K562 (cell line): ENCODE measurements around the gene CREB3L1. TPM values are rescaled to one million over a fixed set of nuclear protein-coding genes. Genes with fewer than 3 reads are reported as not detected.

Experiments used
- ATAC-seq: fragments of 200-7000 bp; cut with Tn5 transposase; 3 replicates; pipeline ENCODE4 v1.9.1; 2020; ENCODE audit warnings: moderate library complexity
- BruUV-seq: library from RNA; stranded (reverse); fragments of 400-500 nt; replicated peaks from 2 replicates; lab custom pipeline; 2021; lab: Mats Ljungman, UMichigan
- CTCF ChIA-PET: fragments of 300-600 bp; formaldehyde crosslinking; extraction: SDS; loops from one replicate; lab custom pipeline; 2021; ENCODE audit warnings: low intra/inter-chr PET ratio; lab: Yijun Ruan, JAX
- POLR2A ChIA-PET: fragments of 300-600, 350-650 bp; sonication (Branson Sonifier 250); formaldehyde crosslinking; extraction: SDS; loops from one replicate; lab custom pipeline; 2021; ENCODE audit warnings: antibody characterized with exemption, inconsistent platforms; lab: Yijun Ruan, JAX
- DNase-seq, 4 experiments: peaks; one replicate each; pipeline versions ENCODE4 v3.0.0 to v3.0.0-alpha.2; 2011 to 2018; ENCODE audit warnings: low spot score in 3 of 4, mixed read lengths in 3 of 4; ENCODE audit errors: extremely low read depth in 1 of 4
- FAIRE-seq: peaks from 2 replicates; lab custom pipeline; 2011; peaks lifted over from hg19 to GRCh38; lab: Jason Lieb, UNC
- H2AFZ ChIP-seq: 2 replicates; pipeline ENCODE4 v1.6.0; 2011; ENCODE audit warnings: low read depth, low read length, control low read depth, inconsistent platforms
- H3K27ac ChIP-seq: fragments of 200-600 bp; 3 replicates; pipeline ENCODE4 v1.8.0; 2011; ENCODE audit warnings: low read depth, mild to moderate bottlenecking, control low read depth, inconsistent platforms, low read length, moderate library complexity, mixed read lengths; ENCODE audit errors: extremely low read depth
- H3K27me3 ChIP-seq, 2 experiments: fragments of 300-600 bp in 1 of 2; 2 replicates in 1 of 2; 3 replicates in 1 of 2; pipeline versions ENCODE4 v1.6.0 to v1.8.0; 2011; ENCODE audit warnings: inconsistent platforms in 2 of 2, low read length in 2 of 2, mild to moderate bottlenecking in 1 of 2, mixed read lengths in 1 of 2, moderate library complexity in 1 of 2; ENCODE audit not compliant: control insufficient read depth in 2 of 2, insufficient read depth in 2 of 2
- H3K36me3 ChIP-seq: fragments of 300-600 bp; 3 replicates; pipeline ENCODE4 v1.8.0; 2011; ENCODE audit warnings: mild to moderate bottlenecking, low read length, inconsistent platforms; ENCODE audit not compliant: control insufficient read depth, insufficient read depth
- H3K4me1 ChIP-seq, 2 experiments: fragments of 200-600 bp in 1 of 2; replicated peaks in 1 of 2; 2 replicates in 1 of 2; 3 replicates in 1 of 2; pipeline versions ENCODE4 v1.5.1 to v1.8.0; 2011; ENCODE audit warnings: inconsistent platforms in 2 of 2, low read length in 2 of 2, mild to moderate bottlenecking in 1 of 2, mixed read lengths in 1 of 2, moderate library complexity in 1 of 2; ENCODE audit not compliant: control insufficient read depth in 2 of 2, insufficient read depth in 2 of 2
- H3K4me2 ChIP-seq: 2 replicates; pipeline ENCODE4 v1.6.1; 2011; ENCODE audit warnings: low read length, control low read depth, inconsistent platforms, mixed read lengths; ENCODE audit not compliant: insufficient read depth
- H3K4me3 ChIP-seq: fragments of 200-600 bp; sonication (generic), shearing (Covaris generic); 2 replicates; pipeline ENCODE4 v1.5.1; 2016; ENCODE audit warnings: control low read depth, inconsistent platforms
- H3K79me2 ChIP-seq: fragments of 200-600 bp; 3 replicates; pipeline ENCODE4 v1.8.0; 2011; ENCODE audit warnings: low read length, inconsistent platforms; ENCODE audit not compliant: control insufficient read depth, insufficient read depth
- H3K9ac ChIP-seq, 2 experiments: 2 replicates each; pipeline versions ENCODE4 v1.6.0 to v1.6.1; 2011; ENCODE audit warnings: low read depth in 2 of 2, low read length in 2 of 2, control low read depth in 1 of 2, inconsistent platforms in 1 of 2, mild to moderate bottlenecking in 1 of 2, mixed read lengths in 1 of 2; ENCODE audit not compliant: insufficient read depth in 1 of 2
- H3K9me1 ChIP-seq: one replicate; pipeline ENCODE4 v1.6.0; 2011; ENCODE audit warnings: inconsistent platforms, mild to moderate bottlenecking, low read length, moderate library complexity; ENCODE audit not compliant: control insufficient read depth, insufficient read depth
- H3K9me3 ChIP-seq: replicated peaks from 2 replicates; pipeline ENCODE4 v1.5.1; 2011; ENCODE audit warnings: low read depth, low read length, inconsistent platforms; ENCODE audit not compliant: control insufficient read depth, insufficient read depth
- H4K20me1 ChIP-seq: replicated peaks from 2 replicates; pipeline ENCODE4 v1.6.1; 2011; ENCODE audit warnings: low read length, inconsistent platforms, mixed read lengths; ENCODE audit not compliant: control insufficient read depth, insufficient read depth
- ARNT ChIP-seq, 2 experiments: fragments of 450-650 bp; IDR thresholded peaks; 2 replicates each; pipeline ENCODE4 v1.6.1; 2016; ENCODE audit warnings: mild to moderate bottlenecking in 1 of 2
- ESRRB ChIP-seq: fragments of 250-450 bp; sonication (Bioruptor Pico); IDR thresholded peaks from 2 replicates; pipeline ENCODE4 v1.5.0; 2020; ENCODE audit warnings: mild to moderate bottlenecking, moderate library complexity, borderline replicate concordance
- ETV1 ChIP-seq: fragments of 450-650 bp; conservative IDR thresholded peaks from 2 replicates; pipeline ENCODE4 v1.6.1; 2016; ENCODE audit warnings: missing genetic modification characterization, control low read depth, low read depth, missing compliant biosample characterization
- GABPB1 ChIP-seq: sonication (generic); formaldehyde crosslinking; IDR thresholded peaks from 2 replicates; pipeline ENCODE4 v1.8.0; 2022; ENCODE audit warnings: mild to moderate bottlenecking, missing genetic modification reagents
- MAZ ChIP-seq, 2 experiments: fragments of 450-650 bp in 1 of 2; sonication (generic) in 1 of 2; formaldehyde crosslinking; IDR thresholded peaks in 1 of 2; conservative IDR thresholded peaks in 1 of 2; 2 replicates each; pipeline versions ENCODE4 v1.4.0 to v1.5.0; 2020; ENCODE audit warnings: mild to moderate bottlenecking in 1 of 2, missing genetic modification reagents in 1 of 2
- NCOA6 ChIP-seq: fragments of 450-650 bp; IDR thresholded peaks from 2 replicates; pipeline ENCODE4 v1.6.1; 2017; ENCODE audit warnings: mild to moderate bottlenecking
- NCOR1 ChIP-seq: fragments of 450-650 bp; IDR thresholded peaks from 2 replicates; pipeline ENCODE4 v1.6.1; 2016; ENCODE audit warnings: mild to moderate bottlenecking, moderate library complexity
- PKNOX1 ChIP-seq: fragments of 450-650 bp; IDR thresholded peaks from 2 replicates; pipeline ENCODE4 v1.6.1; 2016
- PTTG1 ChIP-seq: fragments of 450-650 bp; IDR thresholded peaks from 2 replicates; pipeline ENCODE4 v1.6.1; 2016; ENCODE audit warnings: low read depth, mild to moderate bottlenecking, missing genetic modification characterization, missing compliant biosample characterization
- RBM34 ChIP-seq: fragments of 200-400 bp; formaldehyde crosslinking; IDR thresholded peaks from 2 replicates; pipeline ENCODE4 v1.6.1; 2018; ENCODE audit warnings: low read length, borderline replicate concordance; ENCODE audit not compliant: insufficient read depth
- SIN3B ChIP-seq: fragments of 450-650 bp; IDR thresholded peaks from 2 replicates; pipeline ENCODE4 v1.6.1; 2017; ENCODE audit warnings: low read depth, mild to moderate bottlenecking, moderate library complexity
- ZKSCAN1 ChIP-seq: fragments of 150-350 bp; IDR thresholded peaks from 2 replicates; pipeline ENCODE4 v1.6.1; 2016; ENCODE audit warnings: low read depth, low read length
- ZNF184 ChIP-seq: sonication (generic); formaldehyde crosslinking; IDR thresholded peaks from 2 replicates; pipeline ENCODE4 v1.5.0; 2020; ENCODE audit warnings: missing genetic modification reagents
- ZNF253 ChIP-seq: fragments of 250-450 bp; sonication (Bioruptor Pico); conservative IDR thresholded peaks from 2 replicates; pipeline ENCODE4 v1.6.1; 2021; ENCODE audit warnings: mild to moderate bottlenecking
- ZNF699 ChIP-seq: fragments of 250-450 bp; sonication (Bioruptor Pico); IDR thresholded peaks from 2 replicates; pipeline ENCODE4 v1.8.0; 2021; ENCODE audit warnings: mild to moderate bottlenecking, moderate library complexity; ENCODE audit not compliant: insufficient replicate concordance
- WGBS: fragments of 100-300 bp; shearing (Covaris generic); methylation state at CpG from one replicate; pipeline ENCODE4 v1.1.6; 2016; ENCODE audit warnings: low coverage, mixed read lengths; ENCODE audit not compliant: insufficient coverage; ENCODE audit errors: missing lambda C conversion rate; 5-methylcytosine and 5-hydroxymethylcytosine counted together
- in situ Hi-C: fragments of 300-500 bp; cut with MboI; formaldehyde crosslinking; loops from 4 replicates; pipeline ENCODE4 v1.15.0; 2018; ENCODE audit warnings: inconsistent platforms, mixed read lengths
- intact Hi-C: fragments of 100-400 bp; cut with micrococcal nuclease; formaldehyde crosslinking; loops from 2 replicates; pipeline ENCODE4 v1.14.2; 2022
- polyA plus RNA-seq, 8 experiments: library from polyadenylated mRNA; depleted of rRNA in 4 of 8; stranded (reverse) in 5 of 8; unstranded in 3 of 8; fragments of >200 nt; fragmentation: Nextera tagmentation in 2 of 8; fragmentation: Illumina TruSeq in 1 of 8; extraction: Ambion mirVana in 2 of 8; extraction: Trizol in 1 of 8; gene quantifications; 2 replicates each; pipeline versions ENCODE4 v1.2.1 to v1.2.3, GENCODE V29; 2011 to 2014; ENCODE audit warnings: inconsistent platforms in 1 of 8, missing spikeins in 1 of 8
- total RNA-seq, 7 experiments: library from RNA; depleted of rRNA in 6 of 7; stranded (reverse); fragments of >200 nt in 6 of 7; fragmentation: Illumina TruSeq in 2 of 7; extraction: Trizol in 2 of 7; gene quantifications; 2 replicates each; pipeline versions ENCODE4 v1.2.1 to v1.2.3, GENCODE V29; 2011 to 2021; ENCODE audit warnings: low replicate concordance in 1 of 7
- TF ChIP-seq, protein P1 (sequence below): fragments of 450-650 bp; formaldehyde crosslinking; IDR thresholded peaks from 2 replicates; pipeline ENCODE4 v1.4.0; 2020; ENCODE audit warnings: mild to moderate bottlenecking, mixed read lengths

CREB3L1 gene
- total and polyA plus RNA-seq, 9 of the 15 experiments (the other 6 are each of a cell fraction or from before 2014, with no cell fraction given), result 1.2 to 27.6 (median 3.7) TPM

- TF ChIP-seq PTTG1 (tag) (no peak), ARNT (IDR thresholded peaks at IDR 0.05) (peak; percentile 9 to 13; a peak in 1 of 4 replicates)
Measured at GRCh38 chr11:46248289-46249102, 29.0 kb upstream of the CREB3L1 start (continued).

GRCh38 chr11:46249103-46249937, 28.1 kb upstream of the CREB3L1 start:
- FAIRE-seq, result peak; percentile 69
- H3K4me2 ChIP-seq, result peak overlapping the region; percentile 51
- BruUV-seq, result no TSS peak
- no peaks in the 10 kb centered on the region for H3K9me3 ChIP-seq
- POLR2A ChIA-PET, result interaction anchor here (0.6 to 2.2 kb wide), 14 partner anchors 8 to 476 kb away, joined by 3 to 9 read pairs (median 3); partner anchors contain the start of gene CREB3L1
- intact Hi-C loops (loop anchor here (5.0 kb wide), 3 partner anchors 118 to 288 kb away; partner anchors contain the start of gene MDK), in situ Hi-C loops (loop anchor here (10.0 kb wide), 1 partner anchor 65 kb away; no protein-coding TSS in a partner anchor)
- CTCF ChIA-PET, result interaction anchor here (0.6 kb wide), 1 partner anchor 59 kb away, joined by 4 read pairs; no protein-coding TSS in a partner anchor
- DNase-seq, result peak; percentile 42 to 84 (median 64)
- no peaks in the 10 kb centered on the region for H3K9me1 ChIP-seq
- peaks cover 43 to 66% of the 10 kb centered on the region in 2 experiments for H3K4me1 ChIP-seq
- H3K36me3 ChIP-seq, result no peaks in the 10 kb centered on the region; the same call in 2 of the 3 replicates
- H3K4me3 ChIP-seq, result no peak overlapping the region
- H4K20me1 ChIP-seq, result no peaks in the 10 kb centered on the region
- peaks cover 4% of the 10 kb centered on the region; the same call in 1 of the 3 replicates for H3K79me2 ChIP-seq
- 24% methylated on average over 8 of the region's 8 CpGs for WGBS
- no peaks in the 10 kb centered on the region for H3K27me3 ChIP-seq
- peak overlapping the region; percentile 87 for H3K27ac ChIP-seq
- ATAC-seq, result peak; percentile 81
- peak overlapping the region; percentile 95 for H2AFZ ChIP-seq
- H3K9ac ChIP-seq, result peak overlapping the region in 1 of 2 experiments; percentile 67; a peak in 3 of 4 replicates
- TF ChIP-seq RBM34, result no peak
- TF ChIP-seq GABPB1 (CRISPR knock-in tag), result no peak
- no peak for TF ChIP-seq MAZ (CRISPR knock-in tag; conservative IDR thresholded peaks at IDR 0.05 in 1 of 2, IDR thresholded peaks at IDR 0.05 in 1 of 2)
- no peak for TF ChIP-seq ZNF253
- TF ChIP-seq PKNOX1, result peak; percentile 98
- TF ChIP-seq, protein P1, sequence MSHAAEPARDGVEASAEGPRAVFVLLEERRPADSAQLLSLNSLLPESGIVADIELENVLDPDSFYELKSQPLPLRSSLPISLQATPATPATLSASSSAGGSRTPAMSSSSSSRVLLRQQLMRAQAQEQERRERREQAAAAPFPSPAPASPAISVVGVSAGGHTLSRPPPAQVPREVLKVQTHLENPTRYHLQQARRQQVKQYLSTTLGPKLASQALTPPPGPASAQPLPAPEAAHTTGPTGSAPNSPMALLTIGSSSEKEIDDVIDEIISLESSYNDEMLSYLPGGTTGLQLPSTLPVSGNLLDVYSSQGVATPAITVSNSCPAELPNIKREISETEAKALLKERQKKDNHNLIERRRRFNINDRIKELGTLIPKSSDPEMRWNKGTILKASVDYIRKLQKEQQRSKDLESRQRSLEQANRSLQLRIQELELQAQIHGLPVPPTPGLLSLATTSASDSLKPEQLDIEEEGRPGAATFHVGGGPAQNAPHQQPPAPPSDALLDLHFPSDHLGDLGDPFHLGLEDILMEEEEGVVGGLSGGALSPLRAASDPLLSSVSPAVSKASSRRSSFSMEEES, result no peak
- TF ChIP-seq ZNF184 (CRISPR knock-in tag), result no peak
- TF ChIP-seq NCOA6, result no peak
- no peak for TF ChIP-seq ZKSCAN1
- TF ChIP-seq ETV1 (tag), result no peak
- TF ChIP-seq ZNF699, result no peak
- no peak for TF ChIP-seq SIN3B
- TF ChIP-seq ESRRB (CRISPR knock-in tag), result no peak
- TF ChIP-seq NCOR1, result no peak
